ENCODE data around the gene TNRC18.
"Not testable (repeated sequence)": the region's sequence is repeated elsewhere in the genome, so short reads cannot be mapped to it uniquely, and the experiment has no call there.

TNRC18 gene

GRCh38 chr7:5363729-5364128 lies 59.9 kb downstream of the TNRC18 start:
- TF ChIP-seq, protein P1, sequence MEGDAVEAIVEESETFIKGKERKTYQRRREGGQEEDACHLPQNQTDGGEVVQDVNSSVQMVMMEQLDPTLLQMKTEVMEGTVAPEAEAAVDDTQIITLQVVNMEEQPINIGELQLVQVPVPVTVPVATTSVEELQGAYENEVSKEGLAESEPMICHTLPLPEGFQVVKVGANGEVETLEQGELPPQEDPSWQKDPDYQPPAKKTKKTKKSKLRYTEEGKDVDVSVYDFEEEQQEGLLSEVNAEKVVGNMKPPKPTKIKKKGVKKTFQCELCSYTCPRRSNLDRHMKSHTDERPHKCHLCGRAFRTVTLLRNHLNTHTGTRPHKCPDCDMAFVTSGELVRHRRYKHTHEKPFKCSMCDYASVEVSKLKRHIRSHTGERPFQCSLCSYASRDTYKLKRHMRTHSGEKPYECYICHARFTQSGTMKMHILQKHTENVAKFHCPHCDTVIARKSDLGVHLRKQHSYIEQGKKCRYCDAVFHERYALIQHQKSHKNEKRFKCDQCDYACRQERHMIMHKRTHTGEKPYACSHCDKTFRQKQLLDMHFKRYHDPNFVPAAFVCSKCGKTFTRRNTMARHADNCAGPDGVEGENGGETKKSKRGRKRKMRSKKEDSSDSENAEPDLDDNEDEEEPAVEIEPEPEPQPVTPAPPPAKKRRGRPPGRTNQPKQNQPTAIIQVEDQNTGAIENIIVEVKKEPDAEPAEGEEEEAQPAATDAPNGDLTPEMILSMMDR (IDR thresholded peaks at IDR 0.05; ENCODE audit: low read depth, low read length, missing control alignments) = no peak
- DNase-seq (ENCODE audit: low read depth) = no peak
- no peak overlapping the region for H3K4me3 ChIP-seq (ENCODE audit: low read depth, low read length)

- no peak overlapping the region for H3K4me3 ChIP-seq (ENCODE audit: low read depth, low read length)
- TF ChIP-seq, protein P1 (IDR thresholded peaks at IDR 0.05; ENCODE audit: low read depth, low read length, missing control alignments) = no peak
- no peak for DNase-seq (ENCODE audit: low read depth)
Measured at GRCh38 chr7:5362466-5362865, 61.2 kb downstream of the TNRC18 start.

DNA sequence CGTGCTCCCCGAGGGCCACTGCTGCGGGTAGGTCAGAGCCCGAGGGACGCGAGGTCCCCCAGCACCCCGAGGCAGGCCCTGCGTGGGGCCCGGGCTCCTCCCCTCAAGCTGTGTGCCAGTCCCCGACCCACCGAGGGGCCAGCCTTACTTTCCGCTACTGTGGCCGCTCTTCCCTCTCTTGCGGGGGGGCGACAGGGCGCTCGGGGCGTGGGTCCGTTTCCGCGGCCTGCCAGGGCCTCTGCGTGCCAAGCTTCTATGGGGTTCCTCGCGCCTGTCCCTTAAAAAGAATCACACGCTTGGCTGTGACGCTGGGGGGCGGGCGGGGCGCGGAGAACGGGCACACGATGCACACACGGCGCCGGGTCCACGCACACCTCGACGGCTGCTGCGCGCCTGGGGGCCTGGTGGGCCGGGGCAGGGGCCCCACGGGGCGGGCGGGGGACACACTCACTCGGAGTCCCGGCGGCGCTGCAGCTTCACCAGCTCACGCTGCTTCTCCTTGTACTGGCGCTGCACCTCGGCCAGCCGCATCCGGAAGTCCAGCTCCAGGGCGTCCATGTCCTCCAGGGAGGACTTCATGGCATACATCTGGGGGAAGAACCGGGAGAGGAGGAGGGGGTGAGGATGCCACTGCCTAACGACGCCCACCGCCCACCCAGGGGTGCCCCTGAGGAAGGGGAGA lies 62.0 kb downstream of the TNRC18 start:
- TF ChIP-seq, protein P1 (IDR thresholded peaks at IDR 0.05; ENCODE audit: low read depth, low read length, missing control alignments) = no peak
- H3K4me3 ChIP-seq (ENCODE audit: low read depth, low read length) = no peak overlapping the region
- DNase-seq (ENCODE audit: low read depth) = no peak

DNA sequence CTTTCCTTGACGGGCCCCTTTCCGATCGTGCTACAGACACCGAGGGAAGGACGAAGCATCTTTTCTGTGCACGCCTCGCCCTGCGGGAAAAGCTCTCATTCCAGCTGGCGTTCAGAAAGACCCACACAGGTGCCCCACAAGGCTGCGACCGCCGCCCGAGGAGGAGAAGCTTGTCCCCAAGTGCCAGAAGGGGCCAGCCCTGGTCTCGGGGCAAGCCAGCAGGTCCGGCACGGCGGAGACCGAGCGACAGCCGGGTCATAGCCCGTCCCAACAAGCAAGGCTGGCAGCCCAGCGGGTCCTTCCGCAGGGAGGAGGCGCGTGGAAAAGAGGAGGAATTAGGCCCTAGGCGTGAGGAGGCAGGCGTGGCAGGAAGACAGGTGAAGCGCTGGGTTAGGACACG lies 62.7 kb downstream of the TNRC18 start:
- no peak for DNase-seq (ENCODE audit: low read depth)
- H3K4me3 ChIP-seq (ENCODE audit: low read depth, low read length) = no peak overlapping the region
- TF ChIP-seq, protein P1 (IDR thresholded peaks at IDR 0.05; ENCODE audit: low read depth, low read length, missing control alignments) = no peak

DNA sequence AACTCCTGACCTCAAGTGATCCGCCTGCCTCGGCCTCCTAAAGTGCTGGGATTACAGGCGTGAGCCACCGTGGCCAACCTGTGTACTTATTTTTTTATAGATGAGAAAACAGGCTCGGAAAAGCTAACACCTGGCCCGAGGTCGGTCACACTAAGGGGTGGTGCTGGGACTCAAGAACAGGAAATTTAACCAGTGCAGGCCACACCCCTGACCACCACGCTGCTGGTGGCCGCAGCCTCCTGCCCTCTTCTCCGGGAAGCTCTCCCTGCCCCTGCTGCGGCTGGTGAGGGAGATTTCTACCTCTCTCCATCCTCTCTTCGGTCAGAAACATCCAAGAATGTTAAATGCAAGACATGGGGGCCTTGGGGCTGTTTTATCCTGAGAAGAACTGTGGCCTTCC lies 63.2 kb downstream of the TNRC18 start:
- no peak overlapping the region for H3K4me3 ChIP-seq (ENCODE audit: low read depth, low read length)
- DNase-seq (ENCODE audit: low read depth) = no peak
- TF ChIP-seq, protein P1 (IDR thresholded peaks at IDR 0.05; ENCODE audit: low read depth, low read length, missing control alignments) = no peak

- not testable (repeated sequence) for H3K4me3 ChIP-seq (ENCODE audit: low read depth, low read length); DNase-seq (ENCODE audit: low read depth)
Measured at GRCh38 chr7:5360021-5360420, 63.6 kb downstream of the TNRC18 start.

DNA sequence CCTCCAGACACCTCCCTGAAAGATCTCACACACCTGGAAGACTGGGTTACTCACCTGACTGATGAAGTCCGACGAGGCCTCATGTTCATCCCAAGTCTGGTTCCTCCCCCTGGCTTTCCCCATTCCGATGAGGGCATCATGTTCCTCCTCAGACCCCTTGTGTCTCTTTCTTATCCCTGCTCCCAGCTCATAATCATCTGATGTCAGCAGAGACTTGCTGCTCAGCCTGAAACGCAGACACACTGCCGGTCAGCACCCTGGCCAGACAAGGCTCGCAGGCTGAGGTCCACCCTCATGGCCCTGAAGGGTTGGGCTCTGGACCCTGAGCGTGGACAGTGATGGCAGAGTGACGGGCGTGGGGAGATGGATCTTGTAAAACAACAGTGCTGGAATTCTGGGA lies 64.3 kb downstream of the TNRC18 start:
- no peak overlapping the region for H3K4me3 ChIP-seq (ENCODE audit: low read depth, low read length)
- DNase-seq (ENCODE audit: low read depth) = no peak
- TF ChIP-seq, protein P1 (IDR thresholded peaks at IDR 0.05; ENCODE audit: low read depth, low read length, missing control alignments) = no peak
